Testis (tissue), 3 donors: Measurements from ENCODE around the gene RASSF3. TPM values are rescaled to one million over a fixed set of nuclear protein-coding genes. Genes with fewer than 3 reads are reported as not detected.

ENCODE experiments used
- DNase-seq: peaks from one replicate; pipeline ENCODE4 v3.0.0-alpha.2; 2019
- H3K27ac ChIP-seq, 2 donors: fragments of 200-600 bp; sonication (generic); one replicate each; pipeline ENCODE4 v1.5.1; 2019
- H3K27me3 ChIP-seq: fragments of 200-600 bp; sonication (generic); one replicate; pipeline ENCODE4 v1.5.1; 2019
- H3K36me3 ChIP-seq: fragments of 200-600 bp; sonication (generic); one replicate; pipeline ENCODE4 v1.5.1; 2017; ENCODE audit warnings: low read depth; ENCODE audit errors: missing control alignments
- H3K4me1 ChIP-seq: fragments of 200-600 bp; sonication (generic); one replicate; pipeline ENCODE4 v1.5.1; 2019
- H3K4me3 ChIP-seq, 2 donors: fragments of 200-600 bp; sonication (generic); one replicate each; pipeline ENCODE4 v1.5.1; 2017 to 2019
- H3K9me3 ChIP-seq: fragments of 200-600 bp; sonication (generic); one replicate; pipeline ENCODE4 v1.5.1; 2017
- POLR2A ChIP-seq: fragments of 450-650 bp; IDR thresholded peaks from one replicate; pipeline ENCODE4 v1.6.1; 2017; ENCODE audit warnings: antibody characterized with exemption, mild to moderate bottlenecking, moderate library complexity
- WGBS, 2 donors: methylation state at CpG; one replicate each; pipeline ENCODE4 v1.1.5; 2018; 5-methylcytosine and 5-hydroxymethylcytosine counted together
- intact Hi-C: fragments of 100-400 bp; cut with DNase I; formaldehyde crosslinking; loops from one replicate; pipeline ENCODE4 v1.15.1; 2023; ENCODE audit warnings: low total_unique reads
- polyA plus RNA-seq: library from polyadenylated mRNA; stranded (reverse); fragments of 350-450 nt; fragmentation: Illumina TruSeq; extraction: RNeasy Lipid Tissue Mini Kit (QIAGEN cat#74804); gene quantifications from one replicate; pipeline ENCODE4 v1.2.3, GENCODE V29; 2014; ENCODE audit warnings: low read depth, low replicate concordance; ENCODE audit not compliant: insufficient read depth
- total RNA-seq, 2 donors: library from RNA; depleted of rRNA; stranded (reverse); fragments of >200 nt; gene quantifications; one replicate each; pipeline ENCODE4 v1.2.3, GENCODE V29; 2016
- TF ChIP-seq, protein P1 (sequence below), 3 experiments: fragments of 450-650 bp in 2 of 3; fragments of 200-600 bp in 1 of 3; sonication (generic) in 1 of 3; IDR thresholded peaks; one replicate each; pipeline ENCODE4 v1.5.1; 2016 to 2019; ENCODE audit warnings: antibody characterized with exemption in 3 of 3, mild to moderate bottlenecking in 2 of 3, moderate library complexity in 1 of 3

RASSF3 gene
- total and polyA plus RNA-seq, 3 donors from 2014 or later = 20.3 to 27.5 (median 26.4) TPM

DNA sequence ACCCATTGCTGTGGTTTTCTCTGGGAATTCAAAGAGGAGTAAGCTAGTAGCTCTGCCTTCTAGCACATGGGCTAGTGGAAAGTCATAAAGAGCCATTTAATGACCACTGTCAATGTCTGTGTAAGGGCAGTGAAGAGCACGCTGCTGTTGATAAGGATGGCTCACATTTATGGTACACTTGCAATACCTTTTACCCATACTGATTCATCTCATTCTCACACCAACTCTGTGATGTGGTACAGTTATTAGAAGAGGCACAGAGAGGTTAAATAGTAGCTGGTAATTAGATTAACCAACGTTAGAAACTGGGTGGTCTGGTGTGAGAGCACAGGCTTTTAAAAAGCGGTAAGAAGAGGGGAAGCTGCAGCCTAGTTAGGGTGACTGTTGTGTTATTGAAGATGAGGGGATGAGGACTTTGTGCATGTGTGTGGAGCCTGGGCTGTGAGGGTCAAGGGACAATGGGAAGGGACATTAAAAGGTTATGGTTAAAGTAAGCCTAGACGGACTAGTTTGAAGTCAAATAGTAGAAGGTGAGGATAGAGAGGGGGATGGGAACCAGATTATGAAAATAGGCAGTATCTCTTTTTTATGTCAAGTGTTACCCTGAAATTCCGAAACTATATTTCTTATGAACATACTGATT is 25.2 kb downstream of the RASSF3 start:
- no peaks in the 10 kb centered on the region for H3K9me3 ChIP-seq
- DNase-seq = no peak
- H3K4me1 ChIP-seq = no peaks in the 10 kb centered on the region
- intact Hi-C loops = no loop called here
- H3K4me3 ChIP-seq = no peak overlapping the region
- WGBS, 2 donors = 79 to 80% methylated on average over 5 of the region's 5 CpGs
- H3K36me3 ChIP-seq = no peaks in the 10 kb centered on the region
- TF ChIP-seq, protein P1, sequence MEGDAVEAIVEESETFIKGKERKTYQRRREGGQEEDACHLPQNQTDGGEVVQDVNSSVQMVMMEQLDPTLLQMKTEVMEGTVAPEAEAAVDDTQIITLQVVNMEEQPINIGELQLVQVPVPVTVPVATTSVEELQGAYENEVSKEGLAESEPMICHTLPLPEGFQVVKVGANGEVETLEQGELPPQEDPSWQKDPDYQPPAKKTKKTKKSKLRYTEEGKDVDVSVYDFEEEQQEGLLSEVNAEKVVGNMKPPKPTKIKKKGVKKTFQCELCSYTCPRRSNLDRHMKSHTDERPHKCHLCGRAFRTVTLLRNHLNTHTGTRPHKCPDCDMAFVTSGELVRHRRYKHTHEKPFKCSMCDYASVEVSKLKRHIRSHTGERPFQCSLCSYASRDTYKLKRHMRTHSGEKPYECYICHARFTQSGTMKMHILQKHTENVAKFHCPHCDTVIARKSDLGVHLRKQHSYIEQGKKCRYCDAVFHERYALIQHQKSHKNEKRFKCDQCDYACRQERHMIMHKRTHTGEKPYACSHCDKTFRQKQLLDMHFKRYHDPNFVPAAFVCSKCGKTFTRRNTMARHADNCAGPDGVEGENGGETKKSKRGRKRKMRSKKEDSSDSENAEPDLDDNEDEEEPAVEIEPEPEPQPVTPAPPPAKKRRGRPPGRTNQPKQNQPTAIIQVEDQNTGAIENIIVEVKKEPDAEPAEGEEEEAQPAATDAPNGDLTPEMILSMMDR (IDR thresholded peaks at IDR 0.05) = no peak
- TF ChIP-seq POLR2A = no peak
- no peaks in the 10 kb centered on the region for H3K27me3 ChIP-seq
- no peak overlapping the region for H3K27ac ChIP-seq

DNA sequence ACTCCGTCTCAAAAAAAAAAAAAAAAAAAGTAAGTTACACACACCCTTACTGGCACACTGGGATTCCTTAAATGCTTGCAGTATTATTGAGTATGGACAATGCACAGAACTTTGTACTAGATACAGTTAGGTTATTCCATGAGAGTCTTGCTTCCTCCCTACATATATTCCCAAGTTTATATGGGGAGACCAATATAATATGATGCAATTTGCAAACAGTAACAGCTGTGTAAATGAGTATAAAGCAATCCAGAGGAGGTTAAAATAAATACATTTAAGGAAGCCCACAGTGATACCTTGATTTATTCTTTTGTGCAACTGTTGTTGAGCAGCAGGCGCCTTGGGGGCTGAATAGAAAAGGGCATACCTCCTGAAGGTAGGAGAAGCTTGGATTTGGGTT is 26.6 kb downstream of the RASSF3 start:
- TF ChIP-seq, protein P1 (IDR thresholded peaks at IDR 0.05) = no peak
- TF ChIP-seq POLR2A = no peak
- 88 to 96% methylated on average over 2 of the region's 2 CpGs for WGBS, 2 donors
- Histone ChIP-seq H3K27me3 (no peaks in the 10 kb centered on the region), H3K9me3 (no peaks in the 10 kb centered on the region), H3K4me1 (no peaks in the 10 kb centered on the region), H3K4me3 (no peak overlapping the region), H3K27ac (no peak overlapping the region), H3K36me3 (no peaks in the 10 kb centered on the region)
- intact Hi-C loops = no loop called here
- no peak for DNase-seq

DNA sequence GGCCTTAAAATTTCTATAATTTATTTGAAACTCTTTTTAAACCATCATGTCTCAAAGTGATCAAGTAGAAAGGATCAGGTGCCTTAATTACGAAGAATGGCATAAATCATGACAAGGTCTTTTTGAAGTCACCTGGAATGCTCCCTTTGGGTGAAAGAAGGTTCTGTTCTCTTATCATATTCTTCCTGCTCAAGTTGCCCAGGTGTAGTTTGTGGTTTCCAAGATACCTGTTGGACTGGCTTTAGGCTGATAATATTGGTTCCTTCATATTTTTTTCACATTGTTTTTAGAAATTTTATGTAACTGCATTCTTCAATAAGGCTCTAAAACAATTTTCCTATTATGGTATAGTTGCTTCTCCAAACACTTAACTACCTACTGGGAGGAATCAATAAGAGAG is 29.2 kb downstream of the RASSF3 start:
- Histone ChIP-seq H3K36me3 (no peaks in the 10 kb centered on the region), H3K9me3 (no peaks in the 10 kb centered on the region), H3K27me3 (no peaks in the 10 kb centered on the region), H3K4me1 (no peaks in the 10 kb centered on the region), H3K4me3 (no peak overlapping the region), H3K27ac (no peak overlapping the region)
- intact Hi-C loops = no loop called here
- no peak for DNase-seq
- WGBS, 2 donors = 81 to 82% methylated on average over 1 of the region's 1 CpG
- no peak for TF ChIP-seq POLR2A
- TF ChIP-seq, protein P1 (IDR thresholded peaks at IDR 0.05) = no peak

DNA sequence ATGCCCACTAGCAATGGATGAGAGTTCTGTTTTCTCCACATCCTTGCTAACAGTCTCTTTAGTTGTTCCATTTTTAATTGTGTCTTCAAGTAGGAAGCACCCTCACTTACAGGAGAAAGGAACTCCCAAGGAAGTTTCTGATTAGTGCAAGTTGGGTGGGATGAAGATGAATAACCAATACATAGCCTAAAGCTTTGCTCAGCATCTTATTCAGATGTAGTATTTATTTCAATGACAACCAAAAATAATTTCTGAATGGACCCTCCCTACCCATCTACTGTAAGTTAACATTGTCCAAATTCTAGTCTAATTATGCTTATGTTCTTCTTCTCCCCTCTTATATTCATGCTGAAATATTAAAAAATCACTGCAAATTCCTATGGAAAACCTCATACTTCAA is 36.0 kb downstream of the RASSF3 start:
- H3K9me3 ChIP-seq = no peaks in the 10 kb centered on the region
- intact Hi-C loops = no loop called here
- H3K36me3 ChIP-seq = no peaks in the 10 kb centered on the region
- no peak for DNase-seq
- H3K4me1 ChIP-seq = no peaks in the 10 kb centered on the region
- no peak overlapping the region for H3K27ac ChIP-seq
- H3K4me3 ChIP-seq = no peak overlapping the region
- H3K27me3 ChIP-seq = no peaks in the 10 kb centered on the region
- no peak for TF ChIP-seq POLR2A
- TF ChIP-seq, protein P1 (IDR thresholded peaks at IDR 0.05) = no peak

DNA sequence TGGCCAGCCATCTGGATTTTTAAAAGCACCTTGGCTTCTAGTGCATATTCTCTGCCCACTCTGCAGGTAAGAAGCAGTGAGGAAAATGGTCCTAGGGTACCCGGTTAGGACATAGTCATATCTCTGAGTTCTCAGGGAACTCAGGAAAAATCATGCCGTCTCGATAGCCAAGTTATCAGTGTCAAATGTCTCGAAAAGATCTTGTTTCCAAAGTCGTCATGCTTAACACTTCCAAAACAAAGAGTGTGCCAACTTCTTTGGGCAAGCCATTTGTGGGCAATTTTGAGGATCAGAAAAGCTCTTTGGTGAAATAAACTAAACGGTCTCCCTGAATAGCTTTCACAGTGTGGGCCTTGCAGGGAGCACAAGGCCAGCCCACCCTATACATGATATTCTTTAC is 39.2 kb downstream of the RASSF3 start:
- intact Hi-C loops = no loop called here
- TF ChIP-seq, protein P1 (IDR thresholded peaks at IDR 0.05) = no peak
- no peak for TF ChIP-seq POLR2A
- no peak for DNase-seq
- Histone ChIP-seq H3K4me1 (no peaks in the 10 kb centered on the region), H3K27me3 (no peaks in the 10 kb centered on the region), H3K27ac (no peak overlapping the region), H3K4me3 (no peak overlapping the region), H3K9me3 (no peaks in the 10 kb centered on the region), H3K36me3 (no peaks in the 10 kb centered on the region)
- 84 to 93% methylated on average over 6 of the region's 6 CpGs for WGBS, 2 donors
